ENCODE measurements around the gene RGS3. TPM values are rescaled to one million over a fixed set of nuclear protein-coding genes. Genes with fewer than 3 reads are reported as not detected.

Gene RGS3
- polyA plus RNA-seq, 1 of the 3 experiments (the other 2 are of a cell fraction), result 50.6 TPM

DNA sequence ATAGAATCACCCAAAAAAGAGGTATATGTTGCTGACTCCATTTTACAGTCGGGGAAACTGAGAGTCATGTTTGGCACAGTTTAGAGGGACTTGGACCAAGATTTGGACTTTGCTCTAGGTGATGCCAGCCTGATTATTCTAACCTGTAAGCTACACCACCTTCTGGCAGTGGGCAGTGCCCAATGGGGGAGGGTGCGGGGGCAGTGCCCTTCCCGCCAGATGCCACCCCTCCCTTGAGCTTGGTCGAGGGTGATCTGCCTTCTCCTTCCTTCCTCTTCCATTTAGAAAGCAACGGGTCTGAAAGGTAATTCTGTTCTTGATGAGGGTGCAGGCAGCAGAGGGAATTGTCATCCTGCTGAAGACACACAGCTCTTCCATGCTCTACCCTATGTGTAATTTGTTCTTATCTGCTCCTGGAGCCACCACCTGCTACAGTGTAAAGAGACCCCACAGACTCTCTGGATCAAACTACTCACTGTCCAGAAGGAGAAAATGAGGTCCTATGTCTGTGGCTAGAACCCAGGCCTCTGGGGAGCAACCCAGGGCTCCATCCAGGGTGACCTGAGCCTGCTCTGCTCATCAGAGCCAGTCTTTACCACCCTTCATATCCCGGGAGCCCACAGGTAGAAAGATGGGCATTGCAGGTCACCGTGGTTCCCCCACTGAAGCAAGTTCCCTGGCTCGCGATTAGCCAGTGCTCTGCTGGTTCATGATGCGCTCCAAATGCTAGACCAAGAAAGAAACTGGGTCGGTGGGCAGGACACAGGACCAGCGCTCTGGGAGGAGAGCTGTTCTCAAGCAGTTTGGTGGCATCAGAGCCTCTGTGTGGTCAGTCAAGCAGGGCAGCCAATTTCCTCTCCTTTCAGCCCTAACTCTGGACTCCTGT is 156.2 kb downstream of the RGS3 start:
- peak overlapping the region; percentile 88 to 100 for H3K27ac ChIP-seq (ENCODE audit: low read depth in 2 of 2, low read length in 1 of 2)
- POLR2A ChIA-PET, result no interaction called here
- peaks cover 31% of the 10 kb centered on the region for H3F3A ChIP-seq (replicated peaks; ENCODE audit: insufficient read depth)
- no peaks in the 10 kb centered on the region for H3K27me3 ChIP-seq (ENCODE audit: insufficient read depth)
- peak overlapping the region; percentile 82 for H3K9ac ChIP-seq
- no peak for DNase-seq
- 0 out of 2 replicates have a peak overlapping the region, but pooled peaks have one; percentile 1 for H2AFZ ChIP-seq (ENCODE audit: low read depth)
- no peaks in the 10 kb centered on the region for H3K79me2 ChIP-seq (ENCODE audit: insufficient read depth)
- TF ChIP-seq TAF1 (IDR thresholded peaks at IDR 0.05; ENCODE audit: borderline replicate concordance, low read depth, low read length) (no peak), GABPA (IDR thresholded peaks at IDR 0.05; ENCODE audit: low read depth) (no peak), TEAD4 (IDR thresholded peaks at IDR 0.05; ENCODE audit: borderline replicate concordance, insufficient read depth) (no peak), MEF2A (IDR thresholded peaks at IDR 0.05; ENCODE audit: borderline replicate concordance, low read depth) (no peak), FOXM1 (IDR thresholded peaks at IDR 0.05; ENCODE audit: low read depth) (no peak), NRF1 (IDR thresholded peaks at IDR 0.05; ENCODE audit: low read depth, low read length) (no peak), YY1 (IDR thresholded peaks at IDR 0.05; ENCODE audit: low read depth) (no peak), POLR2AphosphoS5 (IDR thresholded peaks at IDR 0.05; ENCODE audit: low read depth, low read length) (no peak), TCF12 (IDR thresholded peaks at IDR 0.05) (no peak), RFX5 (IDR thresholded peaks at IDR 0.05; ENCODE audit: low read length) (no peak), FOSL2 (IDR thresholded peaks at IDR 0.05; ENCODE audit: borderline replicate concordance, low read depth) (no peak), SIN3A (IDR thresholded peaks at IDR 0.05; ENCODE audit: borderline replicate concordance, low read depth, low read length) (no peak)
- TF ChIP-seq, protein P1, sequence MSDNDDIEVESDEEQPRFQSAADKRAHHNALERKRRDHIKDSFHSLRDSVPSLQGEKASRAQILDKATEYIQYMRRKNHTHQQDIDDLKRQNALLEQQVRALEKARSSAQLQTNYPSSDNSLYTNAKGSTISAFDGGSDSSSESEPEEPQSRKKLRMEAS (IDR thresholded peaks at IDR 0.05; ENCODE audit: low read depth), result no peak
- TF ChIP-seq, protein P2, sequence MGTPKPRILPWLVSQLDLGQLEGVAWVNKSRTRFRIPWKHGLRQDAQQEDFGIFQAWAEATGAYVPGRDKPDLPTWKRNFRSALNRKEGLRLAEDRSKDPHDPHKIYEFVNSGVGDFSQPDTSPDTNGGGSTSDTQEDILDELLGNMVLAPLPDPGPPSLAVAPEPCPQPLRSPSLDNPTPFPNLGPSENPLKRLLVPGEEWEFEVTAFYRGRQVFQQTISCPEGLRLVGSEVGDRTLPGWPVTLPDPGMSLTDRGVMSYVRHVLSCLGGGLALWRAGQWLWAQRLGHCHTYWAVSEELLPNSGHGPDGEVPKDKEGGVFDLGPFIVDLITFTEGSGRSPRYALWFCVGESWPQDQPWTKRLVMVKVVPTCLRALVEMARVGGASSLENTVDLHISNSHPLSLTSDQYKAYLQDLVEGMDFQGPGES (IDR thresholded peaks at IDR 0.05; ENCODE audit: low read depth, low read length), result no peak
- TF ChIP-seq, protein P3, sequence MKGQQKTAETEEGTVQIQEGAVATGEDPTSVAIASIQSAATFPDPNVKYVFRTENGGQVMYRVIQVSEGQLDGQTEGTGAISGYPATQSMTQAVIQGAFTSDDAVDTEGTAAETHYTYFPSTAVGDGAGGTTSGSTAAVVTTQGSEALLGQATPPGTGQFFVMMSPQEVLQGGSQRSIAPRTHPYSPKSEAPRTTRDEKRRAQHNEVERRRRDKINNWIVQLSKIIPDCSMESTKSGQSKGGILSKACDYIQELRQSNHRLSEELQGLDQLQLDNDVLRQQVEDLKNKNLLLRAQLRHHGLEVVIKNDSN (IDR thresholded peaks at IDR 0.05; ENCODE audit: borderline replicate concordance, low read depth), result no peak
- TF ChIP-seq, protein P4, sequence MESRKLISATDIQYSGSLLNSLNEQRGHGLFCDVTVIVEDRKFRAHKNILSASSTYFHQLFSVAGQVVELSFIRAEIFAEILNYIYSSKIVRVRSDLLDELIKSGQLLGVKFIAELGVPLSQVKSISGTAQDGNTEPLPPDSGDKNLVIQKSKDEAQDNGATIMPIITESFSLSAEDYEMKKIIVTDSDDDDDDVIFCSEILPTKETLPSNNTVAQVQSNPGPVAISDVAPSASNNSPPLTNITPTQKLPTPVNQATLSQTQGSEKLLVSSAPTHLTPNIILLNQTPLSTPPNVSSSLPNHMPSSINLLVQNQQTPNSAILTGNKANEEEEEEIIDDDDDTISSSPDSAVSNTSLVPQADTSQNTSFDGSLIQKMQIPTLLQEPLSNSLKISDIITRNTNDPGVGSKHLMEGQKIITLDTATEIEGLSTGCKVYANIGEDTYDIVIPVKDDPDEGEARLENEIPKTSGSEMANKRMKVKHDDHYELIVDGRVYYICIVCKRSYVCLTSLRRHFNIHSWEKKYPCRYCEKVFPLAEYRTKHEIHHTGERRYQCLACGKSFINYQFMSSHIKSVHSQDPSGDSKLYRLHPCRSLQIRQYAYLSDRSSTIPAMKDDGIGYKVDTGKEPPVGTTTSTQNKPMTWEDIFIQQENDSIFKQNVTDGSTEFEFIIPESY (IDR thresholded peaks at IDR 0.05; ENCODE audit: borderline replicate concordance, low read depth), result no peak
- TF ChIP-seq, protein P5, sequence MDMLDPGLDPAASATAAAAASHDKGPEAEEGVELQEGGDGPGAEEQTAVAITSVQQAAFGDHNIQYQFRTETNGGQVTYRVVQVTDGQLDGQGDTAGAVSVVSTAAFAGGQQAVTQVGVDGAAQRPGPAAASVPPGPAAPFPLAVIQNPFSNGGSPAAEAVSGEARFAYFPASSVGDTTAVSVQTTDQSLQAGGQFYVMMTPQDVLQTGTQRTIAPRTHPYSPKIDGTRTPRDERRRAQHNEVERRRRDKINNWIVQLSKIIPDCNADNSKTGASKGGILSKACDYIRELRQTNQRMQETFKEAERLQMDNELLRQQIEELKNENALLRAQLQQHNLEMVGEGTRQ (IDR thresholded peaks at IDR 0.05; ENCODE audit: borderline replicate concordance, low read depth, low read length), result no peak
- TF ChIP-seq, protein P6, sequence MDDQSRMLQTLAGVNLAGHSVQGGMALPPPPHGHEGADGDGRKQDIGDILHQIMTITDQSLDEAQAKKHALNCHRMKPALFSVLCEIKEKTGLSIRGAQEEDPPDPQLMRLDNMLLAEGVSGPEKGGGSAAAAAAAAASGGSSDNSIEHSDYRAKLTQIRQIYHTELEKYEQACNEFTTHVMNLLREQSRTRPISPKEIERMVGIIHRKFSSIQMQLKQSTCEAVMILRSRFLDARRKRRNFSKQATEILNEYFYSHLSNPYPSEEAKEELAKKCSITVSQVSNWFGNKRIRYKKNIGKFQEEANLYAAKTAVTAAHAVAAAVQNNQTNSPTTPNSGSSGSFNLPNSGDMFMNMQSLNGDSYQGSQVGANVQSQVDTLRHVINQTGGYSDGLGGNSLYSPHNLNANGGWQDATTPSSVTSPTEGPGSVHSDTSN (IDR thresholded peaks at IDR 0.05), result no peak
- no peaks in the 10 kb centered on the region for H3K9me3 ChIP-seq
- CTCF ChIA-PET, result interaction anchor here (44.7 kb wide), 1 partner anchor 33 kb away, joined by 1335 read pairs; no protein-coding TSS in a partner anchor
- peak overlapping the region; percentile 1 to 41; a peak in 3 of 4 replicates for H3K4me3 ChIP-seq (ENCODE audit: low read depth in 2 of 2, low read length in 1 of 2)
- H3K4me1 ChIP-seq (ENCODE audit: control insufficient read depth in 1 of 2, insufficient read depth in 2 of 2, low read depth in 1 of 2, low read length in 1 of 2), result peaks cover 58 to 59% of the 10 kb centered on the region in 2 experiments
- no peaks in the 10 kb centered on the region for H4K20me1 ChIP-seq (ENCODE audit: insufficient read depth)
- no peaks in the 10 kb centered on the region for H3K9me2 ChIP-seq
- 78% methylated on average over 11 of the region's 12 CpGs for WGBS (ENCODE audit: low lambda C conversion rate)
- no peaks in the 10 kb centered on the region for H3K36me3 ChIP-seq (replicated peaks in 1 of 2; ENCODE audit: control insufficient read depth in 1 of 2, insufficient read depth in 2 of 2, low read length in 1 of 2)
- peak overlapping the region; percentile 91 for H3K4me2 ChIP-seq
